Neural progenitor cell (in vitro differentiated cells): ENCODE measurements around the gene ZPLD1.

Source experiments
- EZH2 ChIP-seq: fragments of 200-600 bp; sonication (generic); IDR thresholded peaks from 2 replicates; pipeline ENCODE4 v1.6.1; 2017; ENCODE audit warnings: antibody characterized with exemption, mild to moderate bottlenecking, moderate library complexity
- EZH2phosphoT487 ChIP-seq: fragments of 200-600 bp; sonication (generic); IDR thresholded peaks from 2 replicates; pipeline ENCODE4 v1.6.1; 2017; ENCODE audit warnings: antibody characterized with exemption
- TF ChIP-seq, protein P1 (sequence below): fragments of 200-600 bp; sonication (generic); IDR thresholded peaks from 2 replicates; pipeline ENCODE4 v1.5.1; 2017; ENCODE audit warnings: antibody characterized with exemption, mild to moderate bottlenecking

GRCh38 chr3:102474207-102474606, 39.4 kb downstream of the ZPLD1 start:
- TF ChIP-seq, protein P1, sequence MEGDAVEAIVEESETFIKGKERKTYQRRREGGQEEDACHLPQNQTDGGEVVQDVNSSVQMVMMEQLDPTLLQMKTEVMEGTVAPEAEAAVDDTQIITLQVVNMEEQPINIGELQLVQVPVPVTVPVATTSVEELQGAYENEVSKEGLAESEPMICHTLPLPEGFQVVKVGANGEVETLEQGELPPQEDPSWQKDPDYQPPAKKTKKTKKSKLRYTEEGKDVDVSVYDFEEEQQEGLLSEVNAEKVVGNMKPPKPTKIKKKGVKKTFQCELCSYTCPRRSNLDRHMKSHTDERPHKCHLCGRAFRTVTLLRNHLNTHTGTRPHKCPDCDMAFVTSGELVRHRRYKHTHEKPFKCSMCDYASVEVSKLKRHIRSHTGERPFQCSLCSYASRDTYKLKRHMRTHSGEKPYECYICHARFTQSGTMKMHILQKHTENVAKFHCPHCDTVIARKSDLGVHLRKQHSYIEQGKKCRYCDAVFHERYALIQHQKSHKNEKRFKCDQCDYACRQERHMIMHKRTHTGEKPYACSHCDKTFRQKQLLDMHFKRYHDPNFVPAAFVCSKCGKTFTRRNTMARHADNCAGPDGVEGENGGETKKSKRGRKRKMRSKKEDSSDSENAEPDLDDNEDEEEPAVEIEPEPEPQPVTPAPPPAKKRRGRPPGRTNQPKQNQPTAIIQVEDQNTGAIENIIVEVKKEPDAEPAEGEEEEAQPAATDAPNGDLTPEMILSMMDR: no peak
- TF ChIP-seq EZH2: no peak
- no peak for TF ChIP-seq EZH2phosphoT487
